Uterus (tissue), 2 donors: Measurements from ENCODE around the gene FAR1.

Experiments used
- POLR2A ChIP-seq, 2 donors: fragments of 450-650 bp; IDR thresholded peaks; one replicate each; pipeline ENCODE4 v1.6.1; 2016; ENCODE audit warnings: antibody characterized with exemption in 2 of 2, mild to moderate bottlenecking in 1 of 2, moderate library complexity in 1 of 2
- TF ChIP-seq, protein P1 (sequence below), 4 experiments: fragments of 200-600 bp in 2 of 4; fragments of 450-650 bp in 2 of 4; sonication (generic) in 2 of 4; IDR thresholded peaks; one replicate each; pipeline ENCODE4 v1.5.1; 2016 to 2019; ENCODE audit warnings: antibody characterized with exemption in 4 of 4, mild to moderate bottlenecking in 2 of 4, moderate library complexity in 1 of 4

DNA sequence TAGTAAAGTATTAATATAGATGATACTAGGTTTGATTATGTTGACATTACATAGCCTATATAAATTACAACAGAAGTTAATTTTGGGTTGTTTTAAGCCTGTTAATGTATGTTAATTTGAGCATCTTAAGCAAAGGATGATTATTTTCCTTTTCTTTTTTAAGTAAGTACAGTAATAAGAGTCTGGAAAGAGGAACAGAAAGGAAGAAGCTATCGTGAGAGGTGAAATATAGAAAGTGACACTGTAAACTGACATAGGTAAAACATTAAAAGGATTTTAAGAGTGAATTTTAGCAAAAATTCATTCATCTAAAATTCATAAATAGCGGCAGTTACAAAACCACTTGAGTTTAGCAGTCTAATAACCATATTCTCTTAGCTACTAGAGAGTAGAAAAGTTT lies 45.5 kb downstream of the FAR1 start:
- TF ChIP-seq, protein P1, sequence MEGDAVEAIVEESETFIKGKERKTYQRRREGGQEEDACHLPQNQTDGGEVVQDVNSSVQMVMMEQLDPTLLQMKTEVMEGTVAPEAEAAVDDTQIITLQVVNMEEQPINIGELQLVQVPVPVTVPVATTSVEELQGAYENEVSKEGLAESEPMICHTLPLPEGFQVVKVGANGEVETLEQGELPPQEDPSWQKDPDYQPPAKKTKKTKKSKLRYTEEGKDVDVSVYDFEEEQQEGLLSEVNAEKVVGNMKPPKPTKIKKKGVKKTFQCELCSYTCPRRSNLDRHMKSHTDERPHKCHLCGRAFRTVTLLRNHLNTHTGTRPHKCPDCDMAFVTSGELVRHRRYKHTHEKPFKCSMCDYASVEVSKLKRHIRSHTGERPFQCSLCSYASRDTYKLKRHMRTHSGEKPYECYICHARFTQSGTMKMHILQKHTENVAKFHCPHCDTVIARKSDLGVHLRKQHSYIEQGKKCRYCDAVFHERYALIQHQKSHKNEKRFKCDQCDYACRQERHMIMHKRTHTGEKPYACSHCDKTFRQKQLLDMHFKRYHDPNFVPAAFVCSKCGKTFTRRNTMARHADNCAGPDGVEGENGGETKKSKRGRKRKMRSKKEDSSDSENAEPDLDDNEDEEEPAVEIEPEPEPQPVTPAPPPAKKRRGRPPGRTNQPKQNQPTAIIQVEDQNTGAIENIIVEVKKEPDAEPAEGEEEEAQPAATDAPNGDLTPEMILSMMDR (IDR thresholded peaks at IDR 0.05), result no peak
- no peak for TF ChIP-seq POLR2A (IDR thresholded peaks at IDR 0.05)
